H1 (cell line): ENCODE measurements around the gene C2orf78. TPM values are rescaled to one million over a fixed set of nuclear protein-coding genes. Genes with fewer than 3 reads are reported as not detected.

Experiments
- ASH2L ChIP-seq: fragments of 200-600, 300-600 bp; sonication (generic); IDR thresholded peaks from one replicate; pipeline ENCODE4 v1.7.1; 2017; ENCODE audit warnings: low read length
- BRCA1 ChIP-seq: IDR thresholded peaks from 2 replicates; pipeline ENCODE4 v1.6.1; 2012; ENCODE audit warnings: low read depth, low read length, improper control_type of control experiment
- EZH2 ChIP-seq: fragments of 200-600 bp; sonication (generic); IDR thresholded peaks from 2 replicates; pipeline ENCODE4 v1.7.1; 2012; ENCODE audit warnings: low read depth, mild to moderate bottlenecking, moderate library complexity, low read length, inconsistent platforms; ENCODE audit not compliant: severe bottlenecking
- KDM4A ChIP-seq: IDR thresholded peaks from one replicate; pipeline ENCODE4 v1.7.1; 2012; ENCODE audit warnings: low read depth, mild to moderate bottlenecking, moderate library complexity, low read length, inconsistent platforms; ENCODE audit not compliant: severe bottlenecking
- KDM5A ChIP-seq: fragments of 200-600 bp; IDR thresholded peaks from 2 replicates; pipeline ENCODE4 v1.7.1; 2012; ENCODE audit warnings: mild to moderate bottlenecking, low read length, inconsistent platforms, mixed read lengths
- NANOG ChIP-seq: IDR thresholded peaks from 2 replicates; pipeline ENCODE4 v1.6.1; 2011; ENCODE audit warnings: low read length, low read depth, mild to moderate bottlenecking, inconsistent platforms; ENCODE audit not compliant: insufficient read depth, poor library complexity, severe bottlenecking
- SIN3A ChIP-seq, 2 experiments: IDR thresholded peaks in 1 of 2; conservative IDR thresholded peaks in 1 of 2; 2 replicates each; pipeline ENCODE4 v1.6.1; 2011 to 2012; ENCODE audit warnings: low read length in 2 of 2, improper control_type of control experiment in 1 of 2, low read depth in 1 of 2, mild to moderate bottlenecking in 1 of 2
- SIRT6 ChIP-seq: IDR thresholded peaks from one replicate; pipeline ENCODE4 v1.7.1; 2012; ENCODE audit warnings: low read length, inconsistent platforms
- TAF1 ChIP-seq: IDR thresholded peaks from 2 replicates; pipeline ENCODE4 v1.6.1; 2011; ENCODE audit warnings: mild to moderate bottlenecking, low read depth, low read length
- TAF7 ChIP-seq: optimal IDR thresholded peaks from 2 replicates; pipeline ENCODE3; 2011; ENCODE audit warnings: low read depth, mild to moderate bottlenecking, inconsistent platforms, low read length, moderate library complexity, borderline replicate concordance
- ZNF274 ChIP-seq: IDR thresholded peaks from 2 replicates; pipeline ENCODE4 v1.7.0; 2012; ENCODE audit warnings: low read length, borderline replicate concordance; ENCODE audit errors: extremely low read depth
- polyA plus RNA-seq, 7 experiments: library from polyadenylated mRNA; depleted of rRNA in 3 of 7; stranded (reverse) in 5 of 7; unstranded in 2 of 7; fragments of >200 nt in 5 of 7; fragments of 200-250 nt in 2 of 7; gene quantifications; 1 replicate in 5 of 7; 2 replicates in 1 of 7; 4 replicates in 1 of 7; pipeline versions ENCODE4 v1.2.1 to v1.2.3, GENCODE V29; 2011 to 2013; ENCODE audit warnings: missing spikeins in 2 of 7, mixed read lengths in 2 of 7
- total RNA-seq: library from RNA; stranded (reverse); fragmentation: NEBNext Ultra II Directional; extraction: Animal tissue kit (Norgen Biotek cat#: 25700); gene quantifications from 2 replicates; pipeline ENCODE4 v1.2.1, GENCODE V29; 2021
- TF ChIP-seq, protein P1 (sequence below), 3 experiments: IDR thresholded peaks; 1 replicate in 2 of 3; 2 replicates in 1 of 3; pipeline versions ENCODE4 v1.5.1 to v1.6.1; 2011; ENCODE audit warnings: low read length in 3 of 3, mild to moderate bottlenecking in 3 of 3, inconsistent platforms in 2 of 3, low read depth in 1 of 3, moderate library complexity in 1 of 3; ENCODE audit not compliant: insufficient read depth in 1 of 3; ENCODE audit errors: control extremely low read depth in 1 of 3

C2orf78 gene
- total and polyA plus RNA-seq, 2 of the 8 experiments (the other 6 are each of a cell fraction or from before 2014, with no cell fraction given) = 0.39 to 0.89 TPM

DNA sequence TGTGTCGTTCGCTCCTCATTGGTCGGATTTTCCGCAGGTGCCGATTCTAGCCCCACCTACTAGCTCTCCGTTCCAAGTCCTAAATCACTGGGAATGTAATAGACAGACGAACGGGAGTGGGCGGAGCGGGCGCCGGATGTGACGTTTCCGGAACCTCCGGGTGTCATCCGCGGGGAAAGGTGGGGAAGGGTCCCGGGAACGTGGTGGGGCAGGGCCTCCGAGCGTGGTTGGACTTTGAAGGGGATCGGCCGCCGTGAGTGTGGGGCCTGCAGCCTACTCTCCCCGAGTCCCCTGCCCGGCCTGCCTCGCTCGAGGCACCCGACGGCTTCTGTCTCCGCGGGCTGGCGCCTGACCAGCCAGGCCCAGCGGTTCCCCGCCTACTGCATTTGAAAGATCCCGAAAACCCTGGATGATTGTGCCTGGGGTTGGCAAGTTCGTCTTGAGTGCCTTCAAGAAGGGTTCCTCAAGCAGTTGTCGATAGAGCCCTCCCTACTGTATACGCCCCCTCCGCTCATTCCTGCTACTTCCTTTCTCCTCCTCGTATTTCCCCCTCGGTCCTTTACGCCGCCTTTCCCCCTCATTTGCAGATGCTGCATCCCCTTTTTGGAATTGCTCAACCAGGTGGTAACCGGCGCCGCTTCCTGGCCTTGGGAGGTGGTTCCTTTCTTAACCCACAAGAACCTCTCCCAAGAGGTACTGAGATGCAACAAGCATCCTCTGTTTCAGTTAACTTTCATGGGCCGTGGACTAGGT is 45.0 kb downstream of the C2orf78 start, which contains the start of gene STAMBP (continued):
- TF ChIP-seq SIRT6 (no peak), BRCA1 (no peak), SIN3A (conservative IDR thresholded peaks at IDR 0.05 in 1 of 2, IDR thresholded peaks at IDR 0.05 in 1 of 2; ENCODE audit: low read depth in 1 of 2, low read length in 2 of 2) (peak; percentile 66 to 94; a peak in 2 of 4 replicates), EZH2 (no peak), NANOG (no peak), TAF1 (no peak), ASH2L (peak; percentile 92), ZNF274 (no peak), TAF7 (no peak), KDM5A (0 out of 2 replicates have a peak, but pooled peaks have one; percentile 34), KDM4A (peak; percentile 90)
- TF ChIP-seq, protein P1, sequence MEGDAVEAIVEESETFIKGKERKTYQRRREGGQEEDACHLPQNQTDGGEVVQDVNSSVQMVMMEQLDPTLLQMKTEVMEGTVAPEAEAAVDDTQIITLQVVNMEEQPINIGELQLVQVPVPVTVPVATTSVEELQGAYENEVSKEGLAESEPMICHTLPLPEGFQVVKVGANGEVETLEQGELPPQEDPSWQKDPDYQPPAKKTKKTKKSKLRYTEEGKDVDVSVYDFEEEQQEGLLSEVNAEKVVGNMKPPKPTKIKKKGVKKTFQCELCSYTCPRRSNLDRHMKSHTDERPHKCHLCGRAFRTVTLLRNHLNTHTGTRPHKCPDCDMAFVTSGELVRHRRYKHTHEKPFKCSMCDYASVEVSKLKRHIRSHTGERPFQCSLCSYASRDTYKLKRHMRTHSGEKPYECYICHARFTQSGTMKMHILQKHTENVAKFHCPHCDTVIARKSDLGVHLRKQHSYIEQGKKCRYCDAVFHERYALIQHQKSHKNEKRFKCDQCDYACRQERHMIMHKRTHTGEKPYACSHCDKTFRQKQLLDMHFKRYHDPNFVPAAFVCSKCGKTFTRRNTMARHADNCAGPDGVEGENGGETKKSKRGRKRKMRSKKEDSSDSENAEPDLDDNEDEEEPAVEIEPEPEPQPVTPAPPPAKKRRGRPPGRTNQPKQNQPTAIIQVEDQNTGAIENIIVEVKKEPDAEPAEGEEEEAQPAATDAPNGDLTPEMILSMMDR (IDR thresholded peaks at IDR 0.05; ENCODE audit: control extremely low read depth in 1 of 3, insufficient read depth in 1 of 3, low read depth in 1 of 3, low read length in 3 of 3) = peak in 1 of 3 experiments; percentile 2; a peak in 1 of 4 replicates
